Endothelial cell of umbilical vein (primary cell): Measurements from ENCODE around the gene SYT14. TPM values are rescaled to one million over a fixed set of nuclear protein-coding genes. Genes with fewer than 3 reads are reported as not detected.

Experiments used
- BruUV-seq: library from RNA; stranded (reverse); fragments of 400-500 nt; replicated peaks from 2 replicates; lab custom pipeline; 2021; lab: Mats Ljungman, UMichigan
- CTCF ChIA-PET: fragments of 300-600, 350-600 bp; sonication (Branson Sonifier 250); formaldehyde crosslinking; loops from one replicate; lab custom pipeline; 2021; ENCODE audit warnings: antibody characterized with exemption, inconsistent platforms; lab: Charles Lee
- POLR2A ChIA-PET: fragments of 300-600, 350-600 bp; sonication (Branson Sonifier 250); formaldehyde crosslinking; loops from one replicate; lab custom pipeline; 2021; ENCODE audit warnings: antibody characterized with exemption, inconsistent platforms; lab: Charles Lee
- DNase-seq: peaks from one replicate; pipeline ENCODE4 v3.0.0-alpha.2; 2011; ENCODE audit warnings: low read depth, low spot score
- FAIRE-seq: peaks from 2 replicates; lab custom pipeline; 2011; peaks lifted over from hg19 to GRCh38; lab: Jason Lieb, UNC
- H2AFZ ChIP-seq: 2 replicates; pipeline ENCODE4 v1.6.0; 2012; ENCODE audit warnings: low read depth, low read length, control low read depth, inconsistent platforms
- H3K27ac ChIP-seq: 2 replicates; pipeline ENCODE4 v1.5.1; 2011; ENCODE audit warnings: low read depth, mild to moderate bottlenecking, control low read depth, low read length, moderate library complexity; ENCODE audit not compliant: insufficient read depth
- H3K27me3 ChIP-seq, 2 experiments: 2 replicates each; pipeline versions ENCODE4 v1.6.0 to v1.6.1; 2011; ENCODE audit warnings: low read length in 2 of 2, mixed read lengths in 1 of 2; ENCODE audit not compliant: control insufficient read depth in 2 of 2, insufficient read depth in 2 of 2
- H3K36me3 ChIP-seq, 2 experiments: 2 replicates in 1 of 2; 3 replicates in 1 of 2; pipeline ENCODE4 v1.5.1; 2011; ENCODE audit warnings: low read length in 2 of 2, mild to moderate bottlenecking in 1 of 2, moderate library complexity in 1 of 2; ENCODE audit not compliant: control insufficient read depth in 2 of 2, insufficient read depth in 2 of 2; ENCODE audit errors: extremely low read depth in 1 of 2
- H3K4me1 ChIP-seq: 3 replicates; pipeline ENCODE4 v1.5.1; 2011; ENCODE audit warnings: mild to moderate bottlenecking, low read length; ENCODE audit not compliant: control insufficient read depth, insufficient read depth; ENCODE audit errors: extremely low read depth
- H3K4me2 ChIP-seq: 2 replicates; pipeline ENCODE4 v1.6.1; 2011; ENCODE audit warnings: low read length, control low read depth, mixed read lengths; ENCODE audit not compliant: insufficient read depth
- H3K4me3 ChIP-seq, 3 experiments: fragments of 200-600 bp in 1 of 3; sonication (generic), shearing (Covaris generic) in 1 of 3; replicated peaks in 1 of 3; 2 replicates each; pipeline ENCODE4 v1.5.1; 2011 to 2016; ENCODE audit warnings: control low read depth in 3 of 3, low read length in 3 of 3, mild to moderate bottlenecking in 2 of 3, inconsistent platforms in 1 of 3, low read depth in 1 of 3, moderate library complexity in 1 of 3; ENCODE audit not compliant: insufficient read depth in 1 of 3
- H3K79me2 ChIP-seq: 2 replicates; pipeline ENCODE4 v1.6.0; 2012; ENCODE audit warnings: low read length, inconsistent platforms; ENCODE audit not compliant: control insufficient read depth, insufficient read depth
- H3K9ac ChIP-seq: replicated peaks from 2 replicates; pipeline ENCODE3; 2011; ENCODE audit warnings: low read length, control low read depth; ENCODE audit not compliant: insufficient read depth; ENCODE audit errors: extremely low read depth
- H3K9me1 ChIP-seq: replicated peaks from 3 replicates; pipeline ENCODE4 v1.6.0; 2011; ENCODE audit warnings: mild to moderate bottlenecking, low read length; ENCODE audit not compliant: control insufficient read depth, insufficient read depth; ENCODE audit errors: extremely low read depth
- H3K9me3 ChIP-seq: replicated peaks from 2 replicates; pipeline ENCODE4 v1.5.1; 2012; ENCODE audit warnings: low read length, inconsistent platforms; ENCODE audit not compliant: control insufficient read depth, insufficient read depth
- H4K20me1 ChIP-seq: replicated peaks from 2 replicates; pipeline ENCODE3; 2011; ENCODE audit warnings: mild to moderate bottlenecking, low read length; ENCODE audit not compliant: control insufficient read depth, insufficient read depth; ENCODE audit errors: extremely low read depth
- CTCF ChIP-seq, 2 donors: IDR thresholded peaks; 1 replicate in 1 of 2; 2 replicates in 1 of 2; pipeline ENCODE4 v1.5.1; 2011; ENCODE audit warnings: low read length in 2 of 2, mild to moderate bottlenecking in 2 of 2, moderate library complexity in 2 of 2, control low read depth in 1 of 2, inconsistent platforms in 1 of 2, low read depth in 1 of 2; ENCODE audit not compliant: insufficient read depth in 1 of 2; ENCODE audit errors: extremely low read depth in 1 of 2
- EZH2 ChIP-seq: IDR thresholded peaks from 2 replicates; pipeline ENCODE4 v1.6.1; 2012; ENCODE audit warnings: borderline replicate concordance, low read depth, mild to moderate bottlenecking, moderate library complexity, low read length, inconsistent platforms; ENCODE audit not compliant: severe bottlenecking
- FOS ChIP-seq: IDR thresholded peaks from 2 replicates; pipeline ENCODE4 v1.6.1; 2011; ENCODE audit warnings: mild to moderate bottlenecking, low read length, moderate library complexity, borderline replicate concordance; ENCODE audit not compliant: insufficient read depth
- GATA2 ChIP-seq: IDR thresholded peaks from 2 replicates; pipeline ENCODE4 v1.7.0; 2011; ENCODE audit warnings: low read depth, mild to moderate bottlenecking, moderate library complexity, mixed read lengths, low read length; ENCODE audit not compliant: insufficient read length, insufficient read depth
- JUN ChIP-seq: IDR thresholded peaks from 2 replicates; pipeline ENCODE4 v1.6.1; 2011; ENCODE audit warnings: borderline replicate concordance, low read depth; ENCODE audit not compliant: insufficient read length, insufficient read depth
- MAX ChIP-seq: IDR thresholded peaks from 2 replicates; pipeline ENCODE4 v1.6.1; 2011; ENCODE audit not compliant: insufficient read depth, insufficient read length
- MYC ChIP-seq: IDR thresholded peaks from one replicate; pipeline ENCODE4 v1.6.1; 2011; ENCODE audit warnings: mild to moderate bottlenecking, low read depth, low read length
- POLR2A ChIP-seq: IDR thresholded peaks from 2 replicates; pipeline ENCODE4 v1.6.1; 2012; ENCODE audit warnings: low read depth, mild to moderate bottlenecking, control low read depth, low read length
- POLR2AphosphoS5 ChIP-seq: IDR thresholded peaks from 2 replicates; pipeline ENCODE4 v1.6.1; 2012; ENCODE audit warnings: low read depth, mild to moderate bottlenecking, control low read depth, low read length, moderate library complexity; ENCODE audit not compliant: insufficient read depth
- dilution Hi-C: fragments of 300-500 bp; cut with MboI; formaldehyde crosslinking; loops from one replicate; pipeline ENCODE4 v1.15.0; 2019; ENCODE audit warnings: low sequenced_read_pairs; ENCODE audit not compliant: extremely low pct_ligation_motif_present
- intact Hi-C: fragments of 100-400 bp; cut with micrococcal nuclease; formaldehyde crosslinking; loops from one replicate; pipeline ENCODE4 v1.10.0; 2022
- polyA plus RNA-seq, 4 experiments: library from polyadenylated mRNA; depleted of rRNA in 3 of 4; stranded (reverse) in 3 of 4; unstranded in 1 of 4; fragments of >200 nt; gene quantifications; 2 replicates each; pipeline versions ENCODE4 v1.2.1 to v1.2.3, GENCODE V29; 2011 to 2012; ENCODE audit warnings: missing spikeins in 1 of 4
- total RNA-seq: library from RNA; stranded (reverse); gene quantifications from 2 replicates; pipeline ENCODE4 v1.2.3, GENCODE V29; 2021

SYT14 gene
- total and polyA plus RNA-seq, 2 donors (not counting 3 experiments of a cell fraction or from before 2014, with no cell fraction given): 0.08 to 0.18 TPM

GRCh38 chr1:209962388-209962787 lies 24.4 kb downstream of the SYT14 start:
- H3K9me3 ChIP-seq: no peaks in the 10 kb centered on the region
- H3K79me2 ChIP-seq: no peaks in the 10 kb centered on the region
- H2AFZ ChIP-seq: no peak overlapping the region
- H3K36me3 ChIP-seq: no peaks in the 10 kb centered on the region
- no peak for DNase-seq
- TF ChIP-seq GATA2: no peak
- no peak for TF ChIP-seq MYC
- no peak for TF ChIP-seq EZH2
- TF ChIP-seq POLR2A: no peak
- no peaks in the 10 kb centered on the region for H3K9me1 ChIP-seq
- no peak overlapping the region for H3K9ac ChIP-seq
- no peaks in the 10 kb centered on the region for H3K27me3 ChIP-seq
- dilution Hi-C loops (no loop called here), intact Hi-C loops (no loop called here)
- no peak for FAIRE-seq
- no peaks in the 10 kb centered on the region for H3K4me1 ChIP-seq
- no TSS peak for BruUV-seq
- H3K27ac ChIP-seq: no peak overlapping the region
- no peak overlapping the region for H3K4me3 ChIP-seq
- CTCF ChIA-PET: no interaction called here
- POLR2A ChIA-PET: no interaction called here
- H4K20me1 ChIP-seq: no peaks in the 10 kb centered on the region
- H3K4me2 ChIP-seq: no peak overlapping the region

- BruUV-seq: no TSS peak
- DNase-seq: no peak
- POLR2A ChIA-PET: no interaction called here
Measured at GRCh38 chr1:209962856-209963255, 24.8 kb downstream of the SYT14 start.

More at GRCh38 chr1:209962856-209963255, 24.8 kb downstream of the SYT14 start:
- Histone ChIP-seq H3K4me2 (no peak overlapping the region), H2AFZ (no peak overlapping the region), H3K27me3 (no peaks in the 10 kb centered on the region), H3K9me1 (no peaks in the 10 kb centered on the region), H3K9me3 (no peaks in the 10 kb centered on the region), H3K79me2 (no peaks in the 10 kb centered on the region), H3K27ac (no peak overlapping the region), H3K36me3 (no peaks in the 10 kb centered on the region), H3K9ac (no peak overlapping the region), H3K4me3 (no peak overlapping the region), H3K4me1 (no peaks in the 10 kb centered on the region), H4K20me1 (no peaks in the 10 kb centered on the region)
- intact Hi-C loops (no loop called here), dilution Hi-C loops (no loop called here)
- TF ChIP-seq CTCF (IDR thresholded peaks at IDR 0.05; ENCODE audit: extremely low read depth in 1 of 2, insufficient read depth in 1 of 2, low read depth in 1 of 2, low read length in 2 of 2): no peak
- TF ChIP-seq GATA2: no peak
- no peak for TF ChIP-seq MAX
- no peak for TF ChIP-seq JUN
- no peak for TF ChIP-seq EZH2
- no peak for TF ChIP-seq POLR2AphosphoS5
- no peak for TF ChIP-seq MYC
- TF ChIP-seq FOS: no peak
- TF ChIP-seq POLR2A: no peak
- FAIRE-seq: no peak
- CTCF ChIA-PET: no interaction called here
